IPS-NIHi7 (cell line): ENCODE results near the gene RNF39.
"Not testable (repeated sequence)": the region's sequence is repeated elsewhere in the genome, so short reads cannot be mapped to it uniquely, and the experiment has no call there.

Experiments
- DNase-seq: peaks from one replicate; pipeline ENCODE4 v3.0.0; 2012; ENCODE audit warnings: mixed read lengths; ENCODE audit errors: extremely low spot score

The RNF39 gene

DNA sequence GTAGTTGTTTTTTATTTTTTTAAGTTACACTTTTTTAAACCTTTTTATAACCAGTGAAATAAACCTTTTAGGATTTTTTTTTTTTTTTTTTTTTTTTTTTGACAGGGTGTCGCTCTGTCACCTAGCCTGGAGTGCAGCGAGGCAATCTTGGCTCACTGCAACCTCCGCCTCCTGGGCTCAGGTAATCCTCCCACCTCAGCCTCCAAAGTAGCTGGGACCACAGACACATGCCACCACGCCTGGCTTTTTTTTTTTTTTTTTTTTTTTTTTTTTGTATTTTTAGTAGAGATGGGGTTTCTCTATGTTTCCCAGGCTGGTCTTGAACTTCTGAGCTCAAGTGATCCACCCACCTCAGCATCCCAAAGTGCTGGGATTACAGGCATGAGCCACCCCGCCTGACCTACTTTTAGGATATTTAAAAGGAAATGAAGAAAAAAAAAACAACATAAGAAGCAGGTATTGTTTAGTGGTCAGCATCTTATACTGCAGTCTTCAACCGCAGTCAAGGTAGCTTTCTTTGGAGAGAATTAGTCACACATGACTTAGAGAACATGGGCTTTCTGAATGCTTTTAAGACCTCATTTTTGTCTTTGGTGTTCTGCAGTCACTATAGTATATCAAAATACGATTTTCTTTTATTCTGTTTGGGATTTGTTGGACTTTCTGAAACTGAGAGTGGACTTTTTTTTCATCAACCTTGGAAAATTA lies 12.9 kb downstream of the RNF39 start:
- DNase-seq, result no peak

DNA sequence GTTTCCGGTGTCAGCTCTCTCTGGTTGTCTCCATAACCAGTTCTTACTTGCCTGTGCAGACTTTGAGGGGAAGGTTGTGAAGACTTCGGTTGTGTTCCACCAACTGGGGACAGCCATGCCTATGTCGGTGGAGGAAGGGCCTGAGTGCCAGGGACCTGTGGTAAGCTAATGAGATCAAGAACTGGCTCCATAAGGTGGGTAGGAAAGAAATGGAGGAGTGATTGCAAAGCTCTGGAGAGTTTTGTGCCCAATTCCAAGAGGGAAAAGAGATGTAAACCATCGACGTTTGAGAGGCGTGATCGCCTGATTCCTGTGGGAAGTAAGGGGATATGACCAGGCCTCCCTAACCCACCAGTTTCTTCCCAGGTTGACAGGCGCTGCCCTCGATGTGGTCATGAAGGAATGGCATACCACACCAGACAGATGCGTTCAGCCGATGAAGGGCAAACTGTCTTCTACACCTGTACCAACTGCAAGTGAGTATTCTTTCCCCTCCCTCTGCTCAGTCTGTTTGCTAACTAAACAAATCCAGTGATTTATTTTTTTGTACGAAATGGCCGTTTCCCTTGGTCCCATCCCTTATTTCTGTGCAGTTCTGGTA lies 13.6 kb downstream of the RNF39 start:
- no peak for DNase-seq

DNA sequence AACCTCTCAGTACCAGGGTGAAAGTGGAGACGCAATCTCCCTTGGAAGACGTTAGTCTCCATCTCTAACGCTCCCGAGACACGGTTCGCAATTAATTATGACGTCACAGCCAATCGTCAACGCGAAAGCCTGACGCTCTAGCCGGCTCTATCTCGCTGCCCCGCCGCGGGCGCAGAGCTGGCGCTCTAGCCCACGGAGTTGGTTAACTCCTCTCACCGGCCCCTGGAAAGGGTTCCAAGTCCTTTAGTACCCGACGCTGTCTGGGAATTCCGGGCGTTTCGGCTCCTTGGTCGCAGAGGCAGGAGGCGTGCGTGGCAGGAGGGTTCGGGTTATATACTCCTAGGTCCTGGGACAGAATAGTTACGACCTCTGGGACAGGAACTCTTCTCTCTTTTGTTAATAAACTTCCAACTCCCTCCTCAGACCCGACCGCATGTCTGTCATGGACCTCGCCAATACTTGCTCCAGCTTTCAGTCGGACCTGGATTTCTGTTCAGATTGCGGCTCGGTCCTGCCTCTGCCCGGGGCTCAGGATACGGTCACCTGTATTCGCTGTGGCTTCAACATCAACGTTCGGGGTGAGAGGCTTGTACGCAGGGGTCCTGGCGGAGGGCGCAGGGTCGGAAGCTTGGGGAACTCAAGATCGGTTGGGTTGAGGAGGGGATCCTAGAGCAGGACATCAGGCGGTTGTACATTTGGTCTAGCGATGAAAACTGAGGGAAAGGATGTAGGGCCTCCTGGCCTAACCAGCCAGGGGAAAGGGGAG lies 14.3 kb downstream of the RNF39 start, which contains the start of gene POLR1H:
POLR1H (plus strand) TSS at position 174 of the 766 bp plus-strand sequence; CDS start at position 434, 260 bp downstream.
- DNase-seq, result peak; percentile 97

DNA sequence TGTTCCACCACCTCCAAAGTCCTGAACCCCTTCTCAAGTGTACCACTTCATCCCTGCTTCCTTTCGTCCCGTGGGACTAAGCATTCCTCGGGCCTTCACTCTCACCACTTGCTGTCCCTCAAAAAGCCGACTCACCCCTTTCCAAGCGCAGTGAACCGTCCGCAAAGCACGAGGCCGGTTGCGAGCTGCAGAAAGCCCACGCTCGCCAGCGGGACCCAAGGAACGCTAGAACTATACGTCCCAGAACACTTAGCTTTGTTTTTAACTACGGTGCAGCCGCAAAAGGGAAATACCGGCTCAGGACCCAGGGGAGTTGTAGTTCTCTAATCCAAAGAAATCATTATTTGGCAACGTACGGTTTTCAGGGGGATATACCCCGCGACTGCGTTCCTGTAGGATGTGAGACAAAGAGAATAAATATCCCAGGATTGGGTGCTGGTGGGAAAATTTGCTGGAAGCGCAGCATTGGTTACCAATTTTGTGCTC lies 14.9 kb downstream of the RNF39 start:
- DNase-seq, result peak; percentile 26

DNA sequence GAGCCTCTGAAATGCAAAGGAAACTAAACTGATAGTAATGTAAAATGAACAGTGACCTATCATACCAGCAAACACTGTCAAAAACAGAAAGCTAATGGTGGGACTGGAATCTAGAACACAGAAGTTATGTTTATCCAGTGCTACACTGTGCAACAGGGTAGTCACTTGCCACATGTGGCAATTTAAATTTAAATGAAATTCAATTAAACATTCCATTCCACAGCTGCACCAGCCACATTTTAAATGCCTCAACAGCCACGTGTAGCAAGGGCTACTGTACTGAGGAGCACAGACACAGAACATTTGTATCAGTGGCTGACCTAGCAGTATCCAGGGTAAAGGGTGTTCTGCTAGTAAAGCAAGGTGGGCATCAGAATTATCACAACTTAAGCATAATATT lies 20.1 kb downstream of the RNF39 start:
- no peak for DNase-seq

DNA sequence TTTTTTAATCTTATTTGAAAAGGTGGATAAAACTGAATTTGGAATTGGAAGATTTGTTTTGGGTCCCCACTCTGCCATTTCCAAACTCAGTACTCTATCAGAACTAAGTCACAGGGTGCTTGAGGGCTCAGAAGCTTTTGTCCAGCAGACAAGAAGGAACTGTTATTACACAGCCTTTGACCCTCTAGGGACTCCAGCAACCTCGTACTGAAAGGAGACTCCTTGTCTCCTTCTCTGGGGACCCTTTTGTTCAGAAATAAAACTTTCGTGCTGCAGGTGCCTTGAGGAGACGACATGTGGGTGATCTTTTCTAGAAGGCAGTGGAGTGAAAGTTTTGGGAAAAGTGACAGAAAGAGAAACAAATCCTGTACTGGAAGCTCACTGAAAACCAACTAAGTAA lies 21.9 kb downstream of the RNF39 start:
- DNase-seq, result no peak

DNA sequence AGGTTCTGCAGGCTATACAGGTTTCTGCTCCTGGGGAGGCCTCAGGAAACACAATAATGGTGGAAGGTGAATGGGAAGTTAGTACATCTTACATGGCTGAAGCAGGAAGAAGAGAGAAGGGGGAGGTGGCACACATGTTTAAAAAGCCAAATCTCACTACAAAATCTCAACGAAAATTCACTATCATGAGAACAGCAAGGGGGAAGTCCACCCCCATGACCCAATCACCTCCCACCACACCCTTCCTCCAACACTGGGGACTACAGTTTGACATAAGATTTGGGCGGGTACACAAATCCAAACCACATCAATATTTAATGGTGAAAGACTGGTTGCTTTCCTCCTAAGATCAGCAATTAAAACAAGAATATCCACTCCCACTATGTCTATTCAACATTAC lies 28.3 kb downstream of the RNF39 start:
- DNase-seq, result no peak

DNA sequence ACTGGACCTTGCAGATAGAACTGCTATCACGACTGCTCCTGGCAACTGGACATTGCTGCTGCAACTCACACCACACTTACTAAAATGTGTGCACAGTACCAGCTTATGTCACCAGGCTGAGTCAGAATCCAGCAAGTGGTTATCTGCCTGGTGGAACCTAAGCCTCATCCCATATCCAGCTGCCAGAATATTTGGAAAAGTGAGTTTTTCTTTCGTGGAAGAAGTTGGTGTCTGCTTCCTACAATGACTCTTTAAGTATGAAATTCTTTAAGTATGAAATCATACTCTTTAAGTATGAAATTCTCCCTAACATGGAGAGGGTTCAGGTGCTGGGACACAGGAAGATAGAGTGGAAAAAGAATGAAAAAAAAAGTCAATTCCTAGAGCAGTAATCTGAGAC lies 30.9 kb downstream of the RNF39 start:
- DNase-seq, result no peak

DNA sequence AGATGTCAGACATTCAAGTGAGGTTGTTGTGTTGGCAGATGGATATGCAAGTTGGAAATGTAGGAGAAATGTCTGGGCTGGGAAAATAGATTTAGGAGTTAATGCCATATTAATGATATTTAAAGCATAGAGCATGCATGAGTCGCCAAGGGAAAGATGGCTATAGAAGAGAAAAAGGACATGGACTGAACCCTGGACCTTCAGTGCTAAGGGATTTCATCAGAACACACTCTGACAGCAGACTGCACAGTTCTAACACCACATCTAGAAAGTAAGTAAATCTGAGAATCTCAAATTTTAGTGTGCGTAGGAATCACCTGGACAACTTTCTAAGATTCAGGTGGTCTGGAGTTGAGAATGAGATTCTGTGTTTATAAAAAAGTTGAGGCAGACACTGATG lies 31.8 kb downstream of the RNF39 start:
- no peak for DNase-seq

DNA sequence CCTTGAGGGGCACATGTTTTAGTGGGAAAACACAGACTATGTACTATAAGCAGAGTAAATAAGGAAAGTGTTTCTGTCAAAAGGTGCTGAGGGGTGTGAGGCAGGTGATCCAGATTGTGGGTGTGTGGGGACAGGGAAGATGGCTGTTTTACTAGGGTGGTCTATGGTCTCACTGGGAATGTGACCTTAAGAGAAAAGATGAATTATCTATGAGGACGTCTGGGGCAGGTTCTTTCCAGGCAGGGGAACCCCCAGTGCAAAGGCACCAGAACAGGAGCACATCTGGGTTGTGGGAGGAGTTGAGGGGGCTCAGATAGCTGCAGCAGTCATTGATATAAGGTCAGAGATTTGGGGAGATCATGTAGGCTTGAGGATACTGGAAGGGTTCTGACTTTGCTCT lies 32.7 kb downstream of the RNF39 start:
- DNase-seq, result no peak

DNA sequence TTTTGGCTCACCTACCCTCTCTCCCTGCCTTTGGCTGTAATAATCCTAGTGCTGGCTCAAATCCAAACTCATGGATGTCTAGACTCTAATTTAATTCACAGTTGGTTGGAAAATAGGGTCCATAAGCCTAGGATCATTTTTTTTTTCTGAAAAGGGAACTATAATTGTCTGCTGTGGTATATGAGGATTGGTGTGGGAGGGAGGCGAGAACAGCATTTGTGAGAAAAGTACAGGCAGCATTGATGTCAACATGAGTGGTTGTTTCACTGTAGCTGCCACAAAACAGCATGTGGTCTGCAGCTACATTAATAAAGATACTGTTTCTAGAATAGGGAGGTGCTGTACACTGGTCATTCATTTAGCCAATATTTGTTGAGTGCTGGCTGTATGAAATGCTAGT lies 33.1 kb downstream of the RNF39 start:
- no peak for DNase-seq

DNA sequence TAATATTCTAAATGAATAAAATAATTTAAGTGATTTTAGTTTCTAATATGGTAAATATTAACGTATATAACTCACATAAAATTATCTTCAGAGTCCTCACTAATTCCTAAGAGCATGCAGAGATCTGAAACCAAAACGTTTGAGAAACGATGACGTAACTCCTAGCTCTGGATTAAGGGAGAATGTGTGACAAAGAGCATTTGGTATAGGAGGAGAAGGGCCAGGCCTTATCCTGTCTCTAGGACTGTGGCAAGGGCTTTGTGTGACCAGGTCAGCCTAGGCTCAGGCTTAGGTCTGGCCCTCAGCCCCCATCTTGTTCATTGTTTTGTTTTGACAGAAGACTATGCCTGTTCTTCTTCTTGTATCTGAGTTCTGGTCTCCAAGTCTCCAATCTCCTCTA lies 33.7 kb downstream of the RNF39 start:
- DNase-seq, result no peak

DNA sequence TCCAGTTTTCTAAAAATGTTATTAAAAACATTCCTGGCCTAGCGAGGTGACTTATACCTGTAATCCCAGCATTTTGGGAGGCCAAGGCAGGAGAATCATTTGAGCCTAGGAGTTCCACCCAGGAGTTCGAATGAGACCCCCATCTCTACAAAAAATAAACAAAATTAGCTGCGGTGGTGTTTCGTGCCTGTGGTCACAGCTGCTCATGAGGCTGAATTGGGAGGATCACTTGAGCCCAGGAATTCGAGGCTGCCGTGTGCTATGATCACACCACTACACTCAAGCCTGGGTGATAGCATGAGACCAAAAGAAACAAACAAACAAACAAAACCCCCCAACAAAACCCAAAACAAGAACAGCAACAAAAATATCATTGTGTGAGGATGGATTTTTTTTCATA lies 34.3 kb downstream of the RNF39 start:
- DNase-seq, result no peak

DNA sequence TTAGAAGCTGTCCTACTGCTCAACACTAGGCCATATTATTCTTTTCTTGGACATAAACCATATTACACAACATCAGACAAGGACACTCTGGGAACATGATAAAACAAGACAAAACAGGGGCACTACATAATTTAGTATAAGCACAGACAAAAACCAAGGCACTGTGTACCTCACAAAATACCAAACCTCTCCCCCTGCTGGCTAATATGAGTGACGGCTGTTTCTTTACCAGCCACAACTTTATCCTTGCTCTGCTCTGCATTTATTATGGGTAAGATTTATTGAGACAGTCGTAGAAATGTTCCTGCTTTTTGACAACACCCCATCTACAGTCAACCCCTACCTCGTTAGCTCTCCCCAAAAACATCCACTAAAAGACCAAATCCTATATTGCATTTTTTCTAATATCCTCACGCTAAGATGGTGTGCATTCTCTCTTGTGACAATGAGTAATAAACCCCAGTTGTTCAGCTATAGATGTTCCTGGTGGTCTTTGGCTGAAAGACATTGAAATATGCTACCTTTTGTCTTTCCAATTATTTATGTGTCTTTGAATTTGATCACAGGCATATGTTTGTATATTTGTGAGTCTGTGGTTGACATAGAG lies 38.3 kb downstream of the RNF39 start:
- peak; percentile 40 for DNase-seq

DNA sequence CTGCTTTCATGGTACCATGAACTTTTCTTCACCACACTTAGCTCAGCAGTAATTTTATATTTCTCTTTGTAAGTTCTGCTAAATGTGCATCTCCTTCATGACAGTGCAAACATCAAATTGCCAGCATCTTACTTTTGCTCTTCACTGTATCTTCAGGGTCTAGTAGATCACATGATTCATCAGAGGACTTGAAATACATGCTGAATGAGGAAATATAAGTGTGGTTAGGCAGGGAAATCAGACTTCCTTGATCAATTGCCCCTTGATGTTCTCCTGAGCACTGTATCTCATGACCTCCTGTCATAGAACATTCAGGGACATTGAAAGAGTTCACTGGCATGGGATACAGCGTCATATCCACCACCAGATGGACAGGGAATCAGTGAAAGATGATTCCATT lies 39.8 kb downstream of the RNF39 start:
- DNase-seq, result no peak

DNA sequence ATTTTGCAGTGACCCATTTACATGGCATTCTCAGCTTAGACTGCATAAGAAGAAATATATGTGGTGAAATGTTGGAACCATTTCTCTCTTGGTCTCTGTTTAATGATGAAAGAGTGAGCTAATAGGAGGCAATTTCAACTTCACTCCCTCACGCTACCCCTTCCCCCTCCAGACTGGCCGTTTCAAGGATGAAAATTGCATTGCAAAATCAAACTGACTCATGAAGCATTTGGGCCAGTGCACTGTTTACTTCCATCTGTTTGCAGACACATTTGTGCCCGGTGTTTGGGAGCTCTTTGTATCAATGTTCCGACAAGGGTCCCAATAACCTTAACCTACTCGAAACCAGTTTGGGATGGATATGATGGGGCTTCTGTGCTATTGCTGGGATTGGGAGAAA lies 42.1 kb downstream of the RNF39 start:
- not testable (repeated sequence) for DNase-seq

DNA sequence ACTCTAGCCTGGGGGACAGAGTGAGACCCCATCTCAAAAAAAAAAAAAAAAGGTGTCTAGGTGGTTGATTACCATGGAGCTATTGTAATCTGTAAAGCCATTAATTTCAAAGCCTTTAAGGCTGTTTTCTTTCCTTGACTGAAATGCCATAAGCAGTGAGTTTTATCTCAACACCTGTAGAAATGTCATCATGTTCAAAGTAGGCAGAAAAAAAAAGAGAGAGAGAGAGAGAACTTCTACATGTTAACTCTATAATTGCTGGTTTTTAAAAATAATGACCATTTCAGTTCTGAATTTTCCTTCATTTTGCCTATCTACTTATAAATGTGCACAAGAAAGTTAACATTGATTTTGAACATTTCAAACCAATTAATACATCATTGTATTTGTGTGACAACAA lies 44.2 kb downstream of the RNF39 start:
- no peak for DNase-seq

DNA sequence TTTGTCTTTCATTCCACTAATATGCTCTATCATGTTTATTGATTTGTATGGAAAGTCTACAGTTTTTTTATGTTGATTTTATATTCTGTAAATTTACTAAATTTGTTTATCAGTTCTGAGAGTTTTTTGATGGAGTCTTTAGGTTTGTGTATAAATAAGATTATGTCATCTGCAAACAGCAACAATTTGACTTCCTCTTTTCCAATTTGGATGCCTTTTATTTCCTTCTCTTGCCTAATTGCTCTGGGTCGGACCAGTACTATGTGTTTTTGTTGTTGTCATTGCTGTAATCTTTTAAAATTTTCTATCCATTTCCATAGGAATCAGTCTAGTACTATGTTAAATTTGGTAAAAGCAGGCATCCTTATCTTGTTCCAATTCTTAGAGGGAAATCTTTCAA lies 46.0 kb downstream of the RNF39 start:
- no peak for DNase-seq

DNA sequence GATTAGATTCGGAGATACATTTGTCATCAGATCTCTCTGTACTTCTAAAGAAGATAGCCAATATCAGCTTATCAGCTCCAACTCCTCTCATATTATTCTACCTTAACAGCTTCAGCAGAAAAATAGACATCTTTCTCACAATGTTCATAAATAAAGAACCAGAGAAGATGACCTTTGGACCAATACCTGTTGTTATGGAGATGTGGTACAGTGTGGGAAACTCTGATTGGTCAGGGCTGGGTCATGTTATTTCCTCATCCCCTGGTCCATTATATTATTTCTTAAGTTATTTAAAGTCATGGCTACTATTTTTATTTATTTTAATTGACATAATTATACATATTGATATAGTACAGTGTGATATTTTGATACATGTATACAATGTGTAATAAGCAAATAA lies 50.4 kb downstream of the RNF39 start:
- no peak for DNase-seq

DNA sequence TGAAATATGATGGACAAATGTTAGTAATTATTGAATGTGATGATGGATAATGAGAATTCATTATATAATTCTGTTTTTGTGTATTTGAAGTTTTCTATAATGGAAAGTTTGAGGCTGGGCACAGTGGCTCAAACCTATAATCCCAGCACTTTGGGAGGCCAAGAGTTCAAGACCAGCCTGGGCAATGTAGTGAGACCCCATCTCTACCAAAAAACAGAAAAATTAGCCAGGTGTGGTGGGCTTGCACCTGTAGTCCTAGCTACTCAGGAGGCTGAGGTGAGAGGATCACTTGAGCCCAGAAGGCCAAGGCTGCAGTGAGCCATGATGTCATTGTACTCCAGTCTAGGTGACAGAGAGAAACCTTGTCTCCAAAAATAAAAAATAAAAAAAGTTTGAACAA lies 52.9 kb downstream of the RNF39 start:
- DNase-seq, result not testable (repeated sequence)

DNA sequence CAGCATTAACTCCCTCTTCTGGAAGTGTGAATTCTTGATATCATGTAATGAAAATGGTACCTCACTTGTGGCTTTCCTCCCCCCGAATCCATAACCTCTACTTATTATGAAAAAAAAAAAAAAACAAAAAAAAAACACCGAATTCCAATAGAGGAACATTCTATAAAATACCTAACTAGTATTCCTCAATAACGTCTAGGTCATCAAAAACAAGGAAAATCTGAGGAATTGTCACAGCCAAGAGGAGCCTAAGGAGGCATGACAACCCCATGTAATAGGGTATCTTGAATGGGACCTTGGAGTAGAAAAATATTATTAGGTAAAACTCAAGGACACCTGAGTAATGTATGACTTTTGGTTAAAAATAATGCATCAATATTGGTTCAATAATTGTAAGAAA lies 53.4 kb downstream of the RNF39 start:
- no peak for DNase-seq

DNA sequence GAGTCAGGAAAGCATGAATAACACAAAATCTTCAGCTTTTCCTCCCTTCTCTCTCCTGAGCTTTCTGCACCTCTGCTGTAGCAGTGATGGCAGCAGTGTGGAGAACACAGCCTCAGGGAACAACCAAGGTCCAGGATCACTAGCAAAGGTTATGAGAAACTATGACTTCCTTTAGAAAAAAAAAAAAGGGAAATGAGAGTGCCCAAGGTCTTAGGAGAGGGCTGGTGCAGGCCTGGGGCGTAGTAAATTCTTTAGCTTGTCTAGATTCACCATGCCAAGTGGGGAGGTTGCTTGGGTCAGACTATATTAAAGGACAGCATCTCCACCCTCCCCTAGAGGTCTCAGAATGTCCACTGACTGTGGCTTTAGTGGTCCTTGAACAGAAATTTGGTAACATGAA lies 54.9 kb downstream of the RNF39 start:
- no peak for DNase-seq
